ENCODE measurements around the gene KSR1.
A peak's percentile ranks its signal among the peaks of the same experiment; 100 is the strongest.
"Not testable (repeated sequence)": the region's sequence is repeated elsewhere in the genome, so short reads cannot be mapped to it uniquely, and the experiment has no call there.

Gene KSR1

GRCh38 chr17:27455914-27456680 is at the start of gene KSR1:
TSS of gene KSR1 (plus strand) at chr17:27456448. CDS start at chr17:27456644, 196 bp downstream.
- TF ChIP-seq ZNF274 (IDR thresholded peaks at IDR 0.05; ENCODE audit: low read depth, low read length) = no peak
- peak within 1 kb of the TSS; percentile 88 for H3K4me3 ChIP-seq (ENCODE audit: low read length)

DNA sequence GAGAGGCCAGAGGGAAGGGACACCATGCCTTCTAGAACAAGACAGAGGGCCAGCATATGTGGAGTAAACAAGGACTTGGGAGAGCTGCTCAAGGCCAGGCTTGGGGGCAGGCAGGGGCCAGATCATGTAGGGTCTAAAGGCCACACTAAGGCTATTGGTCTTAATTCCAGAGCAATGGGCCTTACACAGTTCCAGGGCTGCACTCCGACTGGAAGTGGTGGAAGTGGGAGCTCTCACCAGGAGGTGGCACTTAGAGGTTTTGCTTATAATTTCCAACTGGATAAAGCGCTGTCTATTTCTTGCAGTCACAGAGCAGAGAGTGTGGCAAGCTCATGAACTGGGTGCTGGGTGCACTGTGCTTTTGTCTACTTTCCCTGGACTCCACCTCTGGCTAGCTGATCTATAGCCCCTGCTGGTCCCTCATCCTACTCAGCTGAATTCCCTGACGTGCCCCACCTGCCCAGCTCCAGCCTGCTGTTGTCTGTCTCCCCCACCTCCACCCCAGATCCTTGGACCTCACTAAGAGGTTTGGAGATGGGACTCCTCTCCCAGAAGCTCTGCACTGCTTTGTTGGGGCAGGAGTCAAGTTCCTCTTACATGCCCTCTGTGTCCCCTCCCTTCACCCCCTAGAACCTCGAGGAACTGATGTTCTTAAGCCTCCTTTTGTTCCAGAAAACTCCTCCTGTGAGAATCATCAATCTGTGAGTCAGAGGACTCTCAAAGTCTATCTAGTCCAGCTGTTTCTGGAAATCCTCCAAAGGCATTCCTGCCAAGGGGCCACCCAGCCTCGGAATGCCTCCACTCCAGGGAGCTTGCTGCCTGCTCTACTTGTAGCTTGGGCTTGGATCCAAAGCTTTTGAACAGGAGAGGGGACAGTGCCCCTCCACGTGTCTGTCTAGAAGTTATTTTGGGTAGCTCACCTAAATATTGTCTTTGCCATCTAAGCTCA is 48.1 kb upstream of the KSR1 start:
- H3K4me3 ChIP-seq (ENCODE audit: low read length) = no peak overlapping the region
- no peak for TF ChIP-seq ZNF274 (IDR thresholded peaks at IDR 0.05; ENCODE audit: low read depth, low read length)

DNA sequence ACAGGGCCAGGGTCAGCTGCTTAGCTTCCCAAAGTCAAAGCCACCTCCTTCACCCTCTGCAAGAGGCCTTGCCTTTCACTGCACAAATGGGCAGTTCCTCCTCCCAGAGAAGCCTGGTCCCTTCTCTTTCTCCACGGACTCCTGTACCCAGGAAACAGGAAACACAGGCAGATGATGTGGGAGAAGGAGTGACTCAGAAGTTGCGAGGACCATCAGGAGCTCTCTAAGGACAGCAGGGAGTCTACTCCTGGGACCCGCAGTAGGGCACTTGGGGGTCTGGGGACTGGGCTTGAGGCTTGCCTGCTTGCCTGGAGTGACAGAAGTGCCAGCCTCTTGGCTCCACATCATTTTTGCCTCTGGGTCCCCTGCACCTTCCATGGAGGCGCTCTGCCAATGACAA is 47.4 kb upstream of the KSR1 start:
- no peak overlapping the region for H3K4me3 ChIP-seq (ENCODE audit: low read length)
- TF ChIP-seq ZNF274 (IDR thresholded peaks at IDR 0.05; ENCODE audit: low read depth, low read length) = no peak

GRCh38 chr17:27412158-27412557 is 44.1 kb upstream of the KSR1 start:
- H3K4me3 ChIP-seq (ENCODE audit: low read length) = not testable (repeated sequence)

GRCh38 chr17:27413315-27413714 is 42.9 kb upstream of the KSR1 start:
- no peak for TF ChIP-seq ZNF274 (IDR thresholded peaks at IDR 0.05; ENCODE audit: low read depth, low read length)
- H3K4me3 ChIP-seq (ENCODE audit: low read length) = no peak overlapping the region

- no peak overlapping the region for H3K4me3 ChIP-seq (ENCODE audit: low read length)
- TF ChIP-seq ZNF274 (IDR thresholded peaks at IDR 0.05; ENCODE audit: low read depth, low read length) = no peak
Observed at GRCh38 chr17:27413792-27414191, 42.5 kb upstream of the KSR1 start.

DNA sequence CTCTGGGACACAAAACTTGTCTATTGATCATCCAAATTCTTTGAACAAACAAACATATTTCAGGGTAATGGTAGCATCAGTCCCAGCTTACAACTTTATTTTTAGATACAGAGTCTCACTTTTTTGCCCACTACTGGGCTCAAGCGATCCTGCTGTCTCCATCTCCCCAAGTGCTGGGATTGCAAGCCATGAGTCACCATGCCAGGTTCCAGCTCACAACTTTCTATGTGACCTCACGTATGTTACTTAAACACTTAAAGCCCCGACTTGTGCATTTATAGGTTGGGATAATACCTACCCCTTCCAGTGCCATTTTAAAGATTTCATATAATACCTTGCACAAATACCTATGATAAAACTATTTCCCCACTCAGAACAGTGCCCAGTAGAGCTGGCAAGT is 42.0 kb upstream of the KSR1 start:
- H3K4me3 ChIP-seq (ENCODE audit: low read length) = no peak overlapping the region
- TF ChIP-seq ZNF274 (IDR thresholded peaks at IDR 0.05; ENCODE audit: low read depth, low read length) = no peak

DNA sequence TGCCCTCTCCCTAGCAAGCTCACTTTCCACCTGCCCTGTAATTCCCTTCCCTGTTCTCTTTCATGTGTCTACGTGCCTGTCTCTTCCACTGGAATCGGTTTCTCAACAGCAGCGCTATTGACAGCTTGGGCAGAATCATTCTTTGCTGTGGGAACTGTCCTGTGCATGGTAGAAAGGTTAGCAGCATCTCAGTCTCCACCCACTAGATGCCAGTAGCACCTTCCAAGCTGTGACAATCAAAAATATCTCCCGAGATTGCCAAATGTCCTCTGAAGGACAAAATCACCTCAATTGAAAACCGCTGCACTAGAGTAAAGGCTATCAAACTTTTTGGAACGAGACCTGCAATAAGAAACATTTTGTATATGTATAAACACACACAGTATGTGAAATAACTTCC is 41.6 kb upstream of the KSR1 start:
- no peak for TF ChIP-seq ZNF274 (IDR thresholded peaks at IDR 0.05; ENCODE audit: low read depth, low read length)
- no peak overlapping the region for H3K4me3 ChIP-seq (ENCODE audit: low read length)

- no peak for TF ChIP-seq ZNF274 (IDR thresholded peaks at IDR 0.05; ENCODE audit: low read depth, low read length)
- no peak overlapping the region for H3K4me3 ChIP-seq (ENCODE audit: low read length)
Observed at GRCh38 chr17:27415120-27415795, 41.0 kb upstream of the KSR1 start.

DNA sequence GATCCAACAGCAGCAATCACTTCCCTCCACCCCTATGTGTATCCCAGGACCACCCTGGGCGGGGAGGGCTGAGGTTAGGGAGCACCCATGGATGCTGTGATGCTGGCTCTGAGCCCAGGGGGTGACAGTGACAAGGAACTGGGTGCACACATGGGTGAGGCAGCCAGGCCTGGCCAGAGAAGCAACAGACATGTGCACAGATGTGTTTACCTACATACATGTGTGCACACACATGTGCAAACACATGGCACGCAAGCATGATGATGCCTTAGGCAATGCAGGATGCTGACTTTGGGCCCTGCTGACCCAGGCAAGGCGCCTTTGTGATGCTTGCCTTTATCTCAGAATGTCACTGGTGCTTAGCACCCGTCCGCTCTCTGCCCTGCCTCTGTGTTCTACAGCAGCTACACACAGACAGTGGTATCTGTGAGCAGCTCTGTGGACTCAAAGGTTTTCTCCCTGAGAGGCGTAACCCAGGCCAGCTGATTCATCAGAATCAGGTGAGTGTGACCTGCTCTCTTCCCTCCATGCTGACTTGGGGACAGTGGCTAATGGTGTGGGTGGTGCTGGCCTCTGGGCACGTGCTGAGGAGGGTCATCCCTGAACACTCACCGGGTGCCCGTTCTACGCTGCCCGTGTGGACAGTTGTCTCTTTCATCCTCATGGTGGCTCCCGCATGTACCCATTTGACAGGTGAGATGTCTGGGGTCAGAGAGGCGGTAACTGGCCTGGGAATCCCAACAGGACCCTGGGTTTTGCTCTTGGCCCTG is 38.5 kb upstream of the KSR1 start:
- TF ChIP-seq ZNF274 (IDR thresholded peaks at IDR 0.05; ENCODE audit: low read depth, low read length) = no peak
- H3K4me3 ChIP-seq (ENCODE audit: low read length) = no peak overlapping the region

GRCh38 chr17:27418366-27418615 is 38.0 kb upstream of the KSR1 start:
- H3K4me3 ChIP-seq (ENCODE audit: low read length) = no peak overlapping the region
- TF ChIP-seq ZNF274 (IDR thresholded peaks at IDR 0.05; ENCODE audit: low read depth, low read length) = no peak

DNA sequence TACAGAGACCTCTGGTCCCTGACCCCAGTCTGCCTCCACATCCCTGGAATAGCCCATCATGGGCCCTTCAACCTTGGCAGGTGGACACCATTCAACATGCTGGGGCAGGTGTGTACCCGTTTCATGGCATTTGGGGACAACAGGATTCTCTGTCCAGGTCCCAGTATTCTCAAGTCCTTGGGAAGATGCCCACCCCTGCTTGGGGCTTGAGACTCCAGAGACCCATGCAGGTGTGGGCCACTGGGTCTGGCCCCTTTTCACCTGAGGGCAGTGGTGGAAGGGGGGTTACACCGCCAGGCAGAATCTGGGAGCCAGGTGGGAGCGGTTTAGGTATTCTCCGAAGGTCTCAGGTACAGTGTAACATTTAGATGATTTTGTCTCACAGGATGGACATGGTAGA is 37.1 kb upstream of the KSR1 start:
- H3K4me3 ChIP-seq (ENCODE audit: low read length) = no peak overlapping the region
- TF ChIP-seq ZNF274 (IDR thresholded peaks at IDR 0.05; ENCODE audit: low read depth, low read length) = no peak

DNA sequence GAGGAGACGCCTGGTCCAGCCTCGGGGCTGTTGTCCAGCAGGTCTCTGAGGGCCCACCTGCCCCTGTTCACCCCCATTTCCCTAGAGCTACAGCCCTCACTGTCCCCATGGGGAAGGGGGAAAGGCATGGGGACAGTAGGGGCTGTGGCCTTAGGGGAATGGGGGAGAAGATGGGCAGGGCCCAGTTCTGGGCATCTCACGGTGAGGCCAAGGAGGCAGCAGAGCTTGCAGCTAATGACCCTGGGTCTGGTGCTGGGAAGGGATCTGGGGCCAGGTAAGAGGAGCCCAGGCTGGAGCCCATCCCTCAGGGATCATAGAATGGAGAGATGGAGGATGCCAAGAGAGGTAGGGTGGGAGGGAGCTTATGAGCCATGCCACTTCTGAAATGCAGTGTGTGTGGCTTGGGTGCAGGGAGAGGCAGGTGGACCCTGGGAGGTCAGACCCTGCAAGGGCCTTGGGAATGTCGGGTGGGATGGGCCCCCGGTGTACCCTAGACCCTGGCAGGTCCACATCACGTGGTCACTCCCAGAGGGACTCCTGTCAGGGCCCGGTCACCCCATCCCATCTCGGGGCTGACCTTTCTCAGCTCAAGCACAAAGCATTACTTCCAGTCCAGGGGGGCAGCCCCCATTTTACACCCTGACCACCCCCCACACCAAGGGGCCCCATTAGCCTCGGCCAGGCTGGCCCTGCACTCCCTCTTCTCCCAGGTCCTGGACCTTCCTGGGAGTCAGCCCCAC is 35.9 kb upstream of the KSR1 start:
- TF ChIP-seq ZNF274 (IDR thresholded peaks at IDR 0.05; ENCODE audit: low read depth, low read length) = no peak
- no peak overlapping the region for H3K4me3 ChIP-seq (ENCODE audit: low read length)
